ENCODE data around the gene TSEN2. TPM values are rescaled to one million over a fixed set of nuclear protein-coding genes. Genes with fewer than 3 reads are reported as not detected.

The TSEN2 gene
- total and polyA plus RNA-seq, 9 of the 15 experiments (the other 6 are each of a cell fraction or from before 2014, with no cell fraction given), result 38.5 to 76.3 (median 46.6) TPM

DNA sequence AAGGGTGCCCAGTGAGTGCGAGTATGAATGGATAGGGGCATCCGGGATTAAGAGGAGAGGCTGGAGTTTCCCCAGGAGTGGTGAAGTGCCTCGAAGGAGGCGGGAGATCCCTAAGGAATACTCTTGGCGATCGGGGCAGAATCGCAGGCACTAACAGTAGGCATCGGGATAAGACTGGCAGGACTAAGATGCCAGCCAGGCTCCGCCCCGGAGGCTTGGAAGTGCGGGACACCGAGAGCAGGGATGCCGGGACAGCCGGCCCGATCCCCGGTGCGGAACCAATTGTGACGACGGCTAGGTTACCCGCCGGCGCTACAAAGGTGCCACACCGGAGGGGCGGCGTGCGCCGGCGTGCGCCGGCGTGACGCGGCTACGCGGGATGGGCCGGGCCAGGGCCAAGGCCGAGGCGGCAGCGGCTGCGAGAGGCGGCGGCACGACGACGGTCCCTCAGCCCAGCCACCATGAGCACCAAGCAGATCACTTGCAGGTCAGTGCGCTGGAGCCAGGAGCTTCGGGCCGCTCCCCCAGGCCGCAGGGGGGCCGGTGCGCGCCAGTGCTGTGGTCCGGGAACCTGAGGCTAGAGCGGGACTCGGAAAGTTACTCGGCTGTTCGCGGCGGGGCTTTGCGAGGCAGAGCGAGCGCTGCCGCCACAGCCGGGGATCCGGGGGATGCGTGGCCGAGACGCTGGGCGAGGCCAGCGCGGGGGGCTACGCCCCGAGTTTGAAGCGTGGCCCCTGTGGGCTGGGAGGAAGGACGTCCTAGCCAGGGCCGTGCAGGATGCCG, 72.6 kb downstream of the TSEN2 start, which contains the start of gene MKRN2 (continued):
- TF ChIP-seq KAT7 (CRISPR knock-in tag; IDR thresholded peaks at IDR 0.05; ENCODE audit: borderline replicate concordance) (peak; percentile 98), ZBTB17 (CRISPR knock-in tag; IDR thresholded peaks at IDR 0.05) (peak; percentile 89), COPS2 (conservative IDR thresholded peaks at IDR 0.05) (no peak), SRSF3 (IDR thresholded peaks at IDR 0.05; ENCODE audit: insufficient read depth, low read length) (no peak), TOE1 (IDR thresholded peaks at IDR 0.05; ENCODE audit: borderline replicate concordance) (peak; percentile 77; the same call in 1 of the 2 replicates), TOE1 (CRISPR knock-in tag; IDR thresholded peaks at IDR 0.05; ENCODE audit: borderline replicate concordance, low read depth) (no peak), RHOXF2B (CRISPR knock-in tag; conservative IDR thresholded peaks at IDR 0.05) (peak; percentile 39; the same call in 1 of the 2 replicates), TAF7 (tag; IDR thresholded peaks at IDR 0.05) (peak; percentile 52)
- TF ChIP-seq, protein P1, sequence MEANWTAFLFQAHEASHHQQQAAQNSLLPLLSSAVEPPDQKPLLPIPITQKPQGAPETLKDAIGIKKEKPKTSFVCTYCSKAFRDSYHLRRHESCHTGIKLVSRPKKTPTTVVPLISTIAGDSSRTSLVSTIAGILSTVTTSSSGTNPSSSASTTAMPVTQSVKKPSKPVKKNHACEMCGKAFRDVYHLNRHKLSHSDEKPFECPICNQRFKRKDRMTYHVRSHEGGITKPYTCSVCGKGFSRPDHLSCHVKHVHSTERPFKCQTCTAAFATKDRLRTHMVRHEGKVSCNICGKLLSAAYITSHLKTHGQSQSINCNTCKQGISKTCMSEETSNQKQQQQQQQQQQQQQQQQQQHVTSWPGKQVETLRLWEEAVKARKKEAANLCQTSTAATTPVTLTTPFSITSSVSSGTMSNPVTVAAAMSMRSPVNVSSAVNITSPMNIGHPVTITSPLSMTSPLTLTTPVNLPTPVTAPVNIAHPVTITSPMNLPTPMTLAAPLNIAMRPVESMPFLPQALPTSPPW (CRISPR knock-in tag; IDR thresholded peaks at IDR 0.05), result peak; percentile 79
- TF ChIP-seq, protein P2, sequence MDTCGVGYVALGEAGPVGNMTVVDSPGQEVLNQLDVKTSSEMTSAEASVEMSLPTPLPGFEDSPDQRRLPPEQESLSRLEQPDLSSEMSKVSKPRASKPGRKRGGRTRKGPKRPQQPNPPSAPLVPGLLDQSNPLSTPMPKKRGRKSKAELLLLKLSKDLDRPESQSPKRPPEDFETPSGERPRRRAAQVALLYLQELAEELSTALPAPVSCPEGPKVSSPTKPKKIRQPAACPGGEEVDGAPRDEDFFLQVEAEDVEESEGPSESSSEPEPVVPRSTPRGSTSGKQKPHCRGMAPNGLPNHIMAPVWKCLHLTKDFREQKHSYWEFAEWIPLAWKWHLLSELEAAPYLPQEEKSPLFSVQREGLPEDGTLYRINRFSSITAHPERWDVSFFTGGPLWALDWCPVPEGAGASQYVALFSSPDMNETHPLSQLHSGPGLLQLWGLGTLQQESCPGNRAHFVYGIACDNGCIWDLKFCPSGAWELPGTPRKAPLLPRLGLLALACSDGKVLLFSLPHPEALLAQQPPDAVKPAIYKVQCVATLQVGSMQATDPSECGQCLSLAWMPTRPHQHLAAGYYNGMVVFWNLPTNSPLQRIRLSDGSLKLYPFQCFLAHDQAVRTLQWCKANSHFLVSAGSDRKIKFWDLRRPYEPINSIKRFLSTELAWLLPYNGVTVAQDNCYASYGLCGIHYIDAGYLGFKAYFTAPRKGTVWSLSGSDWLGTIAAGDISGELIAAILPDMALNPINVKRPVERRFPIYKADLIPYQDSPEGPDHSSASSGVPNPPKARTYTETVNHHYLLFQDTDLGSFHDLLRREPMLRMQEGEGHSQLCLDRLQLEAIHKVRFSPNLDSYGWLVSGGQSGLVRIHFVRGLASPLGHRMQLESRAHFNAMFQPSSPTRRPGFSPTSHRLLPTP (IDR thresholded peaks at IDR 0.05; ENCODE audit: borderline replicate concordance, extremely low read depth, insufficient read length), result peak; percentile 3
- TF ChIP-seq, protein P3, sequence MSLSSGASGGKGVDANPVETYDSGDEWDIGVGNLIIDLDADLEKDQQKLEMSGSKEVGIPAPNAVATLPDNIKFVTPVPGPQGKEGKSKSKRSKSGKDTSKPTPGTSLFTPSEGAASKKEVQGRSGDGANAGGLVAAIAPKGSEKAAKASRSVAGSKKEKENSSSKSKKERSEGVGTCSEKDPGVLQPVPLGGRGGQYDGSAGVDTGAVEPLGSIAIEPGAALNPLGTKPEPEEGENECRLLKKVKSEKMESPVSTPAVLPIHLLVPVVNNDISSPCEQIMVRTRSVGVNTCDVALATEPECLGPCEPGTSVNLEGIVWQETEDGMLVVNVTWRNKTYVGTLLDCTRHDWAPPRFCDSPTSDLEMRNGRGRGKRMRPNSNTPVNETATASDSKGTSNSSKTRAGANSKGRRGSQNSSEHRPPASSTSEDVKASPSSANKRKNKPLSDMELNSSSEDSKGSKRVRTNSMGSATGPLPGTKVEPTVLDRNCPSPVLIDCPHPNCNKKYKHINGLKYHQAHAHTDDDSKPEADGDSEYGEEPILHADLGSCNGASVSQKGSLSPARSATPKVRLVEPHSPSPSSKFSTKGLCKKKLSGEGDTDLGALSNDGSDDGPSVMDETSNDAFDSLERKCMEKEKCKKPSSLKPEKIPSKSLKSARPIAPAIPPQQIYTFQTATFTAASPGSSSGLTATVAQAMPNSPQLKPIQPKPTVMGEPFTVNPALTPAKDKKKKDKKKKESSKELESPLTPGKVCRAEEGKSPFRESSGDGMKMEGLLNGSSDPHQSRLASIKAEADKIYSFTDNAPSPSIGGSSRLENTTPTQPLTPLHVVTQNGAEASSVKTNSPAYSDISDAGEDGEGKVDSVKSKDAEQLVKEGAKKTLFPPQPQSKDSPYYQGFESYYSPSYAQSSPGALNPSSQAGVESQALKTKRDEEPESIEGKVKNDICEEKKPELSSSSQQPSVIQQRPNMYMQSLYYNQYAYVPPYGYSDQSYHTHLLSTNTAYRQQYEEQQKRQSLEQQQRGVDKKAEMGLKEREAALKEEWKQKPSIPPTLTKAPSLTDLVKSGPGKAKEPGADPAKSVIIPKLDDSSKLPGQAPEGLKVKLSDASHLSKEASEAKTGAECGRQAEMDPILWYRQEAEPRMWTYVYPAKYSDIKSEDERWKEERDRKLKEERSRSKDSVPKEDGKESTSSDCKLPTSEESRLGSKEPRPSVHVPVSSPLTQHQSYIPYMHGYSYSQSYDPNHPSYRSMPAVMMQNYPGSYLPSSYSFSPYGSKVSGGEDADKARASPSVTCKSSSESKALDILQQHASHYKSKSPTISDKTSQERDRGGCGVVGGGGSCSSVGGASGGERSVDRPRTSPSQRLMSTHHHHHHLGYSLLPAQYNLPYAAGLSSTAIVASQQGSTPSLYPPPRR (CRISPR knock-in tag; IDR thresholded peaks at IDR 0.05; ENCODE audit: borderline replicate concordance), result peak; percentile 88; the same call in 1 of the 2 replicates
- TF ChIP-seq, protein P4, sequence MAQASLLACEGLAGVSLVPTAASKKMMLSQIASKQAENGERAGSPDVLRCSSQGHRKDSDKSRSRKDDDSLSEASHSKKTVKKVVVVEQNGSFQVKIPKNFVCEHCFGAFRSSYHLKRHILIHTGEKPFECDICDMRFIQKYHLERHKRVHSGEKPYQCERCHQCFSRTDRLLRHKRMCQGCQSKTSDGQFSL (CRISPR knock-in tag; IDR thresholded peaks at IDR 0.05), result peak; percentile 83
- TF ChIP-seq, protein P4 (tag; IDR thresholded peaks at IDR 0.05), result no peak
- TF ChIP-seq, protein P5, sequence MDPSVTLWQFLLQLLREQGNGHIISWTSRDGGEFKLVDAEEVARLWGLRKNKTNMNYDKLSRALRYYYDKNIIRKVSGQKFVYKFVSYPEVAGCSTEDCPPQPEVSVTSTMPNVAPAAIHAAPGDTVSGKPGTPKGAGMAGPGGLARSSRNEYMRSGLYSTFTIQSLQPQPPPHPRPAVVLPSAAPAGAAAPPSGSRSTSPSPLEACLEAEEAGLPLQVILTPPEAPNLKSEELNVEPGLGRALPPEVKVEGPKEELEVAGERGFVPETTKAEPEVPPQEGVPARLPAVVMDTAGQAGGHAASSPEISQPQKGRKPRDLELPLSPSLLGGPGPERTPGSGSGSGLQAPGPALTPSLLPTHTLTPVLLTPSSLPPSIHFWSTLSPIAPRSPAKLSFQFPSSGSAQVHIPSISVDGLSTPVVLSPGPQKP (CRISPR knock-in tag; IDR thresholded peaks at IDR 0.05), result peak; percentile 56; the same call in 1 of the 2 replicates

Data from K562 (cell line).